Neutrophil (primary cell): ENCODE results near the gene MRM1.

Experiments
- H3K27ac ChIP-seq: fragments of 200-600 bp; sonication (generic); 2 replicates; pipeline ENCODE4 v1.5.1; 2016; ENCODE audit warnings: mild to moderate bottlenecking, moderate library complexity
- H3K27me3 ChIP-seq: fragments of 200-600 bp; sonication (generic); 2 replicates; pipeline ENCODE4 v1.6.0; 2016; ENCODE audit warnings: mild to moderate bottlenecking
- H3K36me3 ChIP-seq: fragments of 200-600 bp; sonication (generic); 2 replicates; pipeline ENCODE4 v1.5.1; 2017
- H3K4me1 ChIP-seq, 2 experiments: fragments of 200-600 bp in 1 of 2; sonication (generic) in 1 of 2; 1 replicate in 1 of 2; 2 replicates in 1 of 2; pipeline versions ENCODE4 v1.5.1 to v1.6.1; 2013 to 2016; ENCODE audit warnings: low read depth in 1 of 2, low read length in 1 of 2, mild to moderate bottlenecking in 1 of 2, moderate library complexity in 1 of 2; ENCODE audit not compliant: control insufficient read depth in 1 of 2, insufficient read depth in 1 of 2
- H3K4me3 ChIP-seq, 2 experiments: fragments of 200-600 bp in 1 of 2; sonication (generic) in 1 of 2; 1 replicate in 1 of 2; 2 replicates in 1 of 2; pipeline ENCODE4 v1.5.1; 2013 to 2016; ENCODE audit warnings: low read depth in 1 of 2, low read length in 1 of 2, mild to moderate bottlenecking in 1 of 2, moderate library complexity in 1 of 2
- H3K9me3 ChIP-seq: fragments of 200-600 bp; sonication (generic); 2 replicates; pipeline ENCODE4 v1.5.1; 2016
- CTCF ChIP-seq: fragments of 200-600 bp; sonication (generic); IDR thresholded peaks from 2 replicates; pipeline ENCODE4 v1.5.1; 2016; ENCODE audit warnings: antibody characterized with exemption

The MRM1 gene

GRCh38 chr17:36653856-36654255, 52.5 kb downstream of the MRM1 start:
- H3K36me3 ChIP-seq: no peaks in the 10 kb centered on the region
- H3K4me1 ChIP-seq: no peaks in the 10 kb centered on the region
- peaks cover 92% of the 10 kb centered on the region for H3K27me3 ChIP-seq
- H3K9me3 ChIP-seq: no peaks in the 10 kb centered on the region
- no peak for TF ChIP-seq CTCF
- no peak overlapping the region for H3K27ac ChIP-seq
- no peak overlapping the region for H3K4me3 ChIP-seq

- Histone ChIP-seq H3K4me1 (no peaks in the 10 kb centered on the region), H3K9me3 (no peaks in the 10 kb centered on the region), H3K4me3 (no peak overlapping the region), H3K27ac (no peak overlapping the region), H3K36me3 (no peaks in the 10 kb centered on the region), H3K27me3 (peaks cover 92% of the 10 kb centered on the region)
- no peak for TF ChIP-seq CTCF
Measured at GRCh38 chr17:36655726-36656125, 54.3 kb downstream of the MRM1 start.

- H3K9me3 ChIP-seq: no peaks in the 10 kb centered on the region
- H3K4me3 ChIP-seq: no peak overlapping the region
- TF ChIP-seq CTCF: no peak
- H3K27me3 ChIP-seq: peaks cover 96% of the 10 kb centered on the region
- H3K27ac ChIP-seq: no peak overlapping the region
- H3K36me3 ChIP-seq: no peaks in the 10 kb centered on the region
- H3K4me1 ChIP-seq: no peaks in the 10 kb centered on the region
Measured at GRCh38 chr17:36657390-36657762, 56.0 kb downstream of the MRM1 start.

DNA sequence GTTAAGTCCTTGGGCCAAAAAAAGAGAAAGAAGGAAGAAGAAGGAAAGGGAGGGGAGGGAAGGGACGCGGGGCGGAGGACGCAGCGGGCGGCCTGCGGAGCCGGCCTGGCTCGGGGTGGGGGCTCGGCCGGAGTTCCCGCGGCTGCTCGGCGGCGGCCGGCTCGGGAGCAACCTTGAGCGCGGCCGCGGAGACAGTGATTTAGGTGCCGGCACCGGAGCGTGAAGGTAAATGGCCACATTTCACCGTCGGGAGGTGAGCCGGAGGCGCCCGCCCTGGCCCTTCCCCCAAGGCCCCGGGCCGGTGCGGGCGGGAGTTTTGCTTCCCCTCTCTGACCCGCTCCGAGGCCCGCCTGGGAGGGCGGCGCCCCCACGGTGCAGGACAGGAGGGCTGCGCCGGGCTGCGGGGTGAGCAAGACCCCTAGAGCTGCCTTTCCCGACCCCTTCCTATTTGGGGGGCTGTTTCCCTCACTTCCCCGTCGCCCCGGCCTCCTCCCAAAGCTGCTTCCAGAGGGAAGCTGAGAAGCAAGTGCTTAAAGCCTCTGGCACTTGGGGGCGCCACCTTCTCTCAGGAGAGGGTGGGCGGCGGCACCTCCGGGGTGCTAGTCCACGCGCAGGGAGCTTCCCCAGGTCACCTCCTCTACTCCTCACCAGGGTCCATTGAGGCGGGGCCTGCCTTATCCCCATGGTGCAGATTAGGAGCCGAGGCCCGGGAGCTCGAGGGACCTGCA, 56.5 kb downstream of the MRM1 start:
- Histone ChIP-seq H3K9me3 (no peaks in the 10 kb centered on the region), H3K27me3 (peaks cover 95% of the 10 kb centered on the region), H3K27ac (no peak overlapping the region), H3K4me3 (no peak overlapping the region), H3K4me1 (no peaks in the 10 kb centered on the region), H3K36me3 (no peaks in the 10 kb centered on the region)
- TF ChIP-seq CTCF: no peak
